ENCODE results near the gene PSMA7. TPM values are rescaled to one million over a fixed set of nuclear protein-coding genes. Genes with fewer than 3 reads are reported as not detected.

PSMA7 gene
- total RNA-seq, 1 donor from 2014 or later, result 318 TPM

- Mint-ChIP-seq H3K27me3 (ENCODE audit: low read depth) (no peaks in the 10 kb centered on the region), H3K9me3 (no peaks in the 10 kb centered on the region), H3K36me3 (ENCODE audit: low read depth) (peaks cover 30% of the 10 kb centered on the region)
Observed at GRCh38 chr20:62128502-62128901, 14.7 kb downstream of the PSMA7 start.

DNA sequence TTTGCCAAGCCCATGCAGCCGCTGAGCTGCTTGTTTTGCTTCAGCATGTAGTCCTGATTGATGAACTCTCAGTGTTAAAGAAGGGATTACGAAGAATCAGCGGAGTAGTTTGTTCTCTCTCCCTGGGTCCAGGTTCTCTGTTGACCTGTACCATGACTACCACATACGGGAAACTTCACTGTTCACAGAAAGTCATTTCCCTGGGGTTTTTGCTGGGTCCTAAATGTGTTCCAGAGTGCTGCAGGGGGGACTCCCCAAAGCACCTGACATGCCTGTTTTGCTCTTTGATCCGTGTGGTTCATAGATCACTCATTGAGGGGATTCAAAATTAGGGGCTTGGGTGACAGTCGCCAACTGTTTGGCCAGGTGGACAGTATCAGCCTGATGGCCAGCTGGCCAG is 15.4 kb downstream of the PSMA7 start:
- Mint-ChIP-seq H3K4me1 (peaks cover 14% of the 10 kb centered on the region), H3K36me3 (ENCODE audit: low read depth) (peaks cover 30% of the 10 kb centered on the region), H3K27ac (ENCODE audit: unreplicated experiment) (no peak overlapping the region), H3K27me3 (ENCODE audit: low read depth) (no peaks in the 10 kb centered on the region), H3K9me3 (no peaks in the 10 kb centered on the region), H3K4me3 (peak overlapping the region; percentile 28)
- TF ChIP-seq CTCF (conservative IDR thresholded peaks at IDR 0.05), result no peak
- DNase-seq (ENCODE audit: low read depth, low spot score), result no peak

More at GRCh38 chr20:62128502-62128901, 14.7 kb downstream of the PSMA7 start:
- H3K4me3 Mint-ChIP-seq, result peak overlapping the region; percentile 28
- H3K4me1 Mint-ChIP-seq, result peaks cover 12% of the 10 kb centered on the region
- H3K27ac Mint-ChIP-seq (ENCODE audit: unreplicated experiment), result no peak overlapping the region
- no peak for TF ChIP-seq CTCF (conservative IDR thresholded peaks at IDR 0.05)
- no peak for DNase-seq (ENCODE audit: low read depth, low spot score)

DNA sequence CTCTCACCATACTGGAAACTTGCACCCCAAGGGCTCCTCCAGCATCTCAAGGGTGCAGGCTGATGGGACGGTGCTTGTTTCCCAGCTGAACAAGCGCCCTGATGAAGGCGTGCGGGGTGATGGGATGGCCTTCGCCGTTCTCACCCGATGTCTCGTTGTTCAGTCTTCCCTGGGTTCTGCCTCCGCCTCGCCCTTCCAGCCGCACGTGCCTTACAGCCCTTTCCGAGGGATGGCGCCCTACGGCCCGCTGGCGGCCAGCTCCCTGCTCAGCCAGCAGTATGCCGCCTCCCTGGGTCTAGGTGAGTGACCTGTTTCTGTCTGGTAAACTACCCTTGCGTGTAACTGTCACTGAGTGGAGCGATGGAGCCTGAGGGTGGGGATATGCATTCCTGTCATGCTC is 17.1 kb downstream of the PSMA7 start:
- Mint-ChIP-seq H3K27ac (ENCODE audit: unreplicated experiment) (no peak overlapping the region), H3K27me3 (ENCODE audit: low read depth) (peaks cover 2% of the 10 kb centered on the region), H3K9me3 (no peaks in the 10 kb centered on the region), H3K36me3 (ENCODE audit: low read depth) (peaks cover 26% of the 10 kb centered on the region), H3K4me3 (peak overlapping the region; percentile 36), H3K4me1 (peaks cover 17% of the 10 kb centered on the region)
- DNase-seq (ENCODE audit: low read depth, low spot score), result no peak
- TF ChIP-seq CTCF (conservative IDR thresholded peaks at IDR 0.05), result no peak

GRCh38 chr20:62123450-62124118 is 19.6 kb downstream of the PSMA7 start:
- TF ChIP-seq CTCF (conservative IDR thresholded peaks at IDR 0.05), result no peak
- peaks cover 3% of the 10 kb centered on the region for H3K27me3 Mint-ChIP-seq (ENCODE audit: low read depth)
- peaks cover 23% of the 10 kb centered on the region for H3K4me1 Mint-ChIP-seq
- DNase-seq (ENCODE audit: low read depth, low spot score), result no peak
- peak overlapping the region; percentile 60 for H3K27ac Mint-ChIP-seq (ENCODE audit: unreplicated experiment)
- peak overlapping the region; percentile 93 for H3K4me3 Mint-ChIP-seq
- H3K9me3 Mint-ChIP-seq, result no peaks in the 10 kb centered on the region
- peaks cover 18% of the 10 kb centered on the region for H3K36me3 Mint-ChIP-seq (ENCODE audit: low read depth)

GRCh38 chr20:62122654-62123449 is 20.3 kb downstream of the PSMA7 start:
- H3K36me3 Mint-ChIP-seq (ENCODE audit: low read depth), result peaks cover 11% of the 10 kb centered on the region
- DNase-seq (ENCODE audit: low read depth, low spot score), result no peak
- H3K27ac Mint-ChIP-seq (ENCODE audit: unreplicated experiment), result no peak overlapping the region
- no peak for TF ChIP-seq CTCF (conservative IDR thresholded peaks at IDR 0.05)
- H3K27me3 Mint-ChIP-seq (ENCODE audit: low read depth), result peaks cover 3% of the 10 kb centered on the region
- H3K9me3 Mint-ChIP-seq, result no peaks in the 10 kb centered on the region
- peak overlapping the region; percentile 93 for H3K4me3 Mint-ChIP-seq
- H3K4me1 Mint-ChIP-seq, result peaks cover 23% of the 10 kb centered on the region
